T-helper 2 cell (primary cell): ENCODE results near the gene LSM11.
A peak's percentile ranks its signal among the peaks of the same experiment; 100 is the strongest.

Experiments
- DNase-seq, 5 experiments: peaks; one replicate each; pipeline versions ENCODE4 v3.0.0 to v3.0.0-alpha.2; 2012 to 2022

The LSM11 gene

DNA sequence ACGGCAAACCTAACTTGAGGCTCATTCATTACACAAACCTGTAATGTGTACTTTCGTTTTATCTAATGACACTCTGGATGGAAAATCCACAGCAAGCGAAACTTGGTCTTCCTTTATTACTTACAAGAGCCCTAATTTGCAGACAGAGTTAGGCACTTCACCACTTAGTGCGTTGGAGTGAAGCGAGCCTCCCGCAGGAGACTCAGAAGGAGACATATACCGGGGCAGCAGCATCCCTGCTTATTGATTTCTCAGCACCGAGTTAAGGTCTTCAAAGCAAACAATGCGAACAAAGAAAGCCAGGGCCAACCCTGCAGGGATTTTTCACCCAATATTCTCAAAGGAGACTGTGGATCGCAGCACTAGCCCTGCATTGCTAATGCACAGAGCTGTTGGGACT, 28.6 kb downstream of the LSM11 start:
- peak in 1 of 5 experiments; percentile 26 for DNase-seq

DNA sequence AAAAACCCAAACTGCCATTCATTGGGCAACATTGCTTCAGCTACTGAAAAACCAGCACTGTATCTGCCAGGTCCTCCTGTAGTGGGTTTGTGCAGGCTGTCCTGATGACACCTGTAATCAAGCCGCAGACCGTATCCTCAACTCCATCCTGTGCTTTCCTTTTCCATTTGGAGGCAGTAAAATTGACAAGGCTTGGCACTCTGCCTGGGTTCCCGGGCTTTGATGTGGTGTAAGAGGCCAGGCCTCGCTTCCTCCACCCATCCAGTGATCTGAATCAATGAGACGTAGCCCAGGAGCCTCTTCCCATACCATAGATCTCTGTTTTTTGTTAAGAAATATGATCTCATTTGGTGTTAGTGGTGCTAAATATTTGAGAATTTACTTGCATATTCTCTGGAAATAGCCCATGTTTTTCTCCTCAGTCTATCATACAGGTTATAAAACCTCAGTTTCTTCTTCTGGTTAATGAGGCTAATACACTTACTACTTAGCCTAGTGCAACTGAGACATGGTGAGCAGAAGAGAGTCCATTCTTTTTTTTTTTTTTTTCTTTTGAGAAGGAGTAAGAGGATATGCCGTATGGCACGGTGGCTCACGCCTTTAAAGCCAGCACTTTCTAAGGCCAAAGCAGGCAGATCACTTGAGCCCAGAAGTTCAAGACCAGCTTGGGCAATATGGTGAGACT, 34.8 kb downstream of the LSM11 start:
- DNase-seq: no peak

DNA sequence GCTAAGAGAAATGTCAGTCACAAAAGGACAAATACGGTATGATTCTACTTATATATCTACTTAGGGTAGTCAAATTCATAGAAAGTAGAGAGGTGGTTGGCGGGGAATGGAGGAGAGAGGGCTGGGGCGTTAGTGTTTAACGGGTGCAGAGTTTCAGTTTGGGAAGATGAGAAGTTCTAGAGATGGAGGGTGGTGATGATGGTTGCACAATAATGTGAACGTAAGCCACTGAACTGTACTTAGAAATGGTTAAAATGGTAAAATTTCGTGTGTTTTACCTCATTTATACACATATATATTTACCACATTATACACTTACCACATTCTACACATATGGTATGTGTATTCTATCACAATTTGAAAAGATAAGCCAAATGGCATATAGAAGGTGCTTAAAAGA, 35.7 kb downstream of the LSM11 start:
- DNase-seq: no peak

DNA sequence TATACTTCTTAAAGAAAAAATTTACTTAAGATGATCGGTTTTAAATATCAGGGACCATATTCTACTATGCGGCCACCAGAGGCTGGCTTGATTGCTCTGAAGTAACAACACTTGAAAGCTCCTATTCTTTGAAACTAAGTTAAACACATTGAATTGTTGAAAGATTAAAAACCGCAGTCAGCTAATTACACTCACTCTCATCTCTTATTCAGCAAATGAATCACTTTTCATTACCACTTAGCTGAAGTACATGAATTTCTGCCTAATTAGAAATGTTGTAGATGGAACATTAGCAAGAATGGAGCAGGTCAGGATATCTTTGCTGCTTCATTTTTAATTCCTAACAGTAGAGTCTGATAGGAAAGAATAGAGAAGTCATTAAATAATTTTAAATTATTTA, 42.3 kb downstream of the LSM11 start:
- no peak for DNase-seq

DNA sequence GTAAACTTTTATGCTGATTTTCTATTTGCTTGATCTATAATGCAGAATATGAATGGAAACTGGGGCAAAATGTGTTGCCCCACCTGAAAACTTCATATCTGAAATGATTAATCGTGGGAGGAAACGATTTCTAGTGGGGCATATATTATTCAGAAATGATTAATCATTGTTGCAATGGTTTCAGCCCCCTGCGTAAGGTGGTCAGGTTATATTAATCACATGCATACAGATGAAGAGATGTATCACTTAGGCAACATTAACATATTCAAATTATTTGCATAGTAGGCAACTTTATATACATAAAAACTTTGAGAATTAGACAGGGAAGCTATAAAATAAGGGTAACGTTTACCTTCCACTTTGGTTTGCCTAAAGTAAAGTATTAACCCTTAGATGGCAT, 49.8 kb downstream of the LSM11 start:
- no peak for DNase-seq

DNA sequence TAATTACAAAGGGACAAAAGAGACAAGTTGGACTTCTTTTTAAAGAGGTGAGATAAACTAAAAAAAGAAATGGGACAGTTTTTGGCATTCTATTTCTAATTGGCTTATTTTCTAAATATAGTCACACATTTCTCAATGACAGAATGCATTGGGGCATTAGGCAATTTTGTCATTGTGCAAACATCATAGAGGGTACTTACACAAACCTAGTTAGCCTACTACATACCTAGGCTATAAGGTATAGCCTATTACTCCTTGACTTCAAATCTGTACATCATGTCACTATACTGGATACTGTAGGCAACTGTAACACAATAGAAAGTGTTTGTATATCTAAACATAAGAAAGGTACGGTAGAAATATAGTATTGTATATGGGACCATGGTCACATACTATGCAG, 56.1 kb downstream of the LSM11 start:
- DNase-seq: no peak

DNA sequence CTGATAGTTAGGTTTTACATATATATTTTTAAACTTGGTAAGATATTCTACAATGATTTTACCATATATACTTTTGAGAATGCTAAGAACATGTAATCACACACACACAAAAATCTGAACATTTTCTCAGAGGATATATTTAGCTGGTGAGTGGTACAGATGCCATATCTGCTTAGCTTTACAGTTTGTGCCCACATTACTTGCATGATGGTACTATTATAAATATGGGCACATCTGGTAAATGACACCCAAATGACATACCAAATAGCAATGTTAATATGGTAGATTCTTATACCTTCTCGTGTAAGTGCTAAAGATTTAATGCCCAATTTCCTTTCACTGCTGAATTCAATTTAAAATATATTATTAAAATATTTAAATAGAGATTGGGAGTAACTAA, 56.6 kb downstream of the LSM11 start:
- DNase-seq: no peak

DNA sequence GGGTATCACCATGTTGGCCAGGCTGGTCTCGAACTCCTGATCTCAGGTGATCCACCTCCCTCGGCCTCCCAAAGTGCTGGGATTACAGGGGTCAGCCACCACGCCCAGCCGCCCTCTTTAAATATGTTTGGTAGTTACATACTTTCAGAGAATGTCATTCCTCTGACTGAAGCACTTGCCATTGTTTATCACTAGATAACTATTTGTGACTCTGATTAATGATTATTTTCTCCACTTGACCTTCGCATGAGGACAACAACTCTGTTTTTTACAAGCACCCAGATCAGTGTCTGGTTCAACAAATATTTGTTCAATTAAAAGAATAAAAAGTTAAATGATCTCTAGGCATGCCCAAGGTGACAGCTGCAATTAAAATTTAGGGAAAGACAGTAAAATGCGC, 59.2 kb downstream of the LSM11 start:
- DNase-seq: no peak

DNA sequence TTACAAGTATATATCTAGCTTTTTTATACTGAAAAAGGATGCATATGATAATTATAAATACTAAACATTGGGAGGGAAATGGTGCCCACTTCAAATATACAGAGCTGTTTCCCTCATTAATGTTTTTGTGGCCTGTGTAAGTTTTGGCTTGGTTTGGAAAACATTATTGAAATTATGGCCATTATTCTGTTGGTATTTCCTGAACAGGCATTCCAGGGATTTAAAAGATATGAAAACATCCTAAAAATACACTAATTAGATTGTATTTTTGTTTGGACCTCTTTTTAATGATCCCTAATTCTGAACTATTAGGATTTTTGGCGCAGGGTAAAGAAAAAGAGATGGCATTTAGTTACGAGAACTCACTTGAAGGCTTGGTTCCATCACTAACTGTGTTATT, 64.5 kb downstream of the LSM11 start:
- no peak for DNase-seq
